ENCODE results near the gene TCF23. TPM values are rescaled to one million over a fixed set of nuclear protein-coding genes. Genes with fewer than 3 reads are reported as not detected.
"Not testable (repeated sequence)": the region's sequence is repeated elsewhere in the genome, so short reads cannot be mapped to it uniquely, and the experiment has no call there.

Gene TCF23
- total RNA-seq, 2 experiments from 2014 or later: not detected

- no peak overlapping the region for H3K27ac Mint-ChIP-seq
- no peak for ATAC-seq (ENCODE audit: poor library complexity)
- intact Hi-C loops (cut with DNase I, micrococcal nuclease): loop anchor here (2.0 kb wide), 2 partner anchors 21 to 109 kb away; no protein-coding TSS in a partner anchor
- no peaks in the 10 kb centered on the region for H3K9me3 ChIP-seq (ENCODE audit: control insufficient read depth in 1 of 2, insufficient read depth in 1 of 2, low read length in 2 of 2)
- H3K4me1 ChIP-seq (ENCODE audit: insufficient read depth, low read length): peaks cover 8% of the 10 kb centered on the region
- no peaks in the 10 kb centered on the region for H3K36me3 Mint-ChIP-seq (ENCODE audit: low read depth)
- no peaks in the 10 kb centered on the region for H3K36me3 ChIP-seq (ENCODE audit: insufficient read depth, low read length)
- H3K9me3 Mint-ChIP-seq: no peaks in the 10 kb centered on the region
- H3K27me3 ChIP-seq (ENCODE audit: control insufficient read depth in 1 of 2, insufficient read depth in 2 of 2, low read length in 2 of 2): peaks cover 3 to 5% of the 10 kb centered on the region in 2 experiments
- no peak for DNase-seq
- no peak overlapping the region for H3K27ac ChIP-seq (ENCODE audit: low read depth in 1 of 2, low read length in 2 of 2)
- POLR2A ChIA-PET: no interaction called here
- no peak overlapping the region for H3K4me3 ChIP-seq (ENCODE audit: low read length)
- peaks cover 23% of the 10 kb centered on the region for H3K27me3 Mint-ChIP-seq
- CTCF ChIA-PET: interaction anchor here (0.7 to 0.8 kb wide), 2 partner anchors 70 to 211 kb away, joined by 3 read pairs; no protein-coding TSS in a partner anchor
- TF ChIP-seq CTCF (IDR thresholded peaks at IDR 0.05): no peak
- no peak overlapping the region for H3K4me3 Mint-ChIP-seq
- H3K4me1 Mint-ChIP-seq (ENCODE audit: low read depth): peaks cover 4% of the 10 kb centered on the region
Observed at GRCh38 chr2:27171351-27171848, 22.6 kb downstream of the TCF23 start.

- POLR2A ChIA-PET: no interaction called here
Observed at GRCh38 chr2:27174638-27175037, 25.8 kb downstream of the TCF23 start.

GRCh38 chr2:27175330-27175729 is 26.5 kb downstream of the TCF23 start:
- Mint-ChIP-seq H3K4me3 (no peak overlapping the region), H3K4me1 (ENCODE audit: low read depth) (no peaks in the 10 kb centered on the region), H3K9me3 (no peaks in the 10 kb centered on the region), H3K27ac (no peak overlapping the region), H3K36me3 (ENCODE audit: low read depth) (no peaks in the 10 kb centered on the region), H3K27me3 (peaks cover 43% of the 10 kb centered on the region)
- intact Hi-C loops (cut with DNase I, micrococcal nuclease): no loop called here
- H3K4me1 ChIP-seq (ENCODE audit: insufficient read depth, low read length): peaks cover under 1% of the 10 kb centered on the region
- H3K4me3 ChIP-seq (ENCODE audit: low read length): no peak overlapping the region
- no peak overlapping the region for H3K27ac ChIP-seq (ENCODE audit: low read depth in 1 of 2, low read length in 2 of 2)
- H3K27me3 ChIP-seq (ENCODE audit: control insufficient read depth in 1 of 2, insufficient read depth in 2 of 2, low read length in 2 of 2): peaks cover 0 to 5% of the 10 kb centered on the region in 2 experiments
- POLR2A ChIA-PET: no interaction called here
- CTCF ChIA-PET: no interaction called here
- H3K36me3 ChIP-seq (ENCODE audit: insufficient read depth, low read length): no peaks in the 10 kb centered on the region
- DNase-seq (no peak), ATAC-seq (ENCODE audit: poor library complexity) (no peak)
- no peak for TF ChIP-seq CTCF (IDR thresholded peaks at IDR 0.05)
- no peaks in the 10 kb centered on the region for H3K9me3 ChIP-seq (ENCODE audit: control insufficient read depth in 1 of 2, insufficient read depth in 1 of 2, low read length in 2 of 2)

More at GRCh38 chr2:27174638-27175037, 25.8 kb downstream of the TCF23 start:
- CTCF ChIA-PET: no interaction called here
- H3K27me3 Mint-ChIP-seq: peaks cover 45% of the 10 kb centered on the region
- no peaks in the 10 kb centered on the region for H3K36me3 Mint-ChIP-seq (ENCODE audit: low read depth)
- no peak overlapping the region for H3K27ac Mint-ChIP-seq
- Histone ChIP-seq H3K27ac (ENCODE audit: low read depth in 1 of 2, low read length in 2 of 2) (no peak overlapping the region), H3K36me3 (ENCODE audit: insufficient read depth, low read length) (no peaks in the 10 kb centered on the region), H3K27me3 (ENCODE audit: control insufficient read depth in 1 of 2, insufficient read depth in 2 of 2, low read length in 2 of 2) (peaks cover 3 to 7% of the 10 kb centered on the region in 2 experiments), H3K9me3 (ENCODE audit: control insufficient read depth in 1 of 2, insufficient read depth in 1 of 2, low read length in 2 of 2) (no peaks in the 10 kb centered on the region), H3K4me1 (ENCODE audit: insufficient read depth, low read length) (peaks cover 8% of the 10 kb centered on the region), H3K4me3 (ENCODE audit: low read length) (no peak overlapping the region)
- TF ChIP-seq CTCF (IDR thresholded peaks at IDR 0.05): no peak
- H3K4me1 Mint-ChIP-seq (ENCODE audit: low read depth): peaks cover 4% of the 10 kb centered on the region
- H3K9me3 Mint-ChIP-seq: no peaks in the 10 kb centered on the region
- intact Hi-C loops (cut with DNase I, micrococcal nuclease): no loop called here
- H3K4me3 Mint-ChIP-seq: no peak overlapping the region
- DNase-seq: no peak
- ATAC-seq (ENCODE audit: poor library complexity): no peak

- H3K27me3 ChIP-seq (ENCODE audit: control insufficient read depth in 1 of 2, insufficient read depth in 2 of 2, low read length in 2 of 2); H3K4me1 Mint-ChIP-seq (ENCODE audit: low read depth); H3K4me3 Mint-ChIP-seq; H3K9me3 Mint-ChIP-seq; H3K36me3 ChIP-seq (ENCODE audit: insufficient read depth, low read length); CTCF ChIA-PET; intact Hi-C loops (cut with DNase I, micrococcal nuclease); H3K27ac ChIP-seq (ENCODE audit: low read depth in 1 of 2, low read length in 2 of 2); ATAC-seq (ENCODE audit: poor library complexity); H3K36me3 Mint-ChIP-seq (ENCODE audit: low read depth); H3K4me1 ChIP-seq (ENCODE audit: insufficient read depth, low read length); H3K4me3 ChIP-seq (ENCODE audit: low read length); H3K27ac Mint-ChIP-seq; H3K9me3 ChIP-seq (ENCODE audit: control insufficient read depth in 1 of 2, insufficient read depth in 1 of 2, low read length in 2 of 2); DNase-seq; POLR2A ChIA-PET: not testable (repeated sequence)
- peaks cover 42% of the 10 kb centered on the region for H3K27me3 Mint-ChIP-seq
Observed at GRCh38 chr2:27175781-27176180, 27.0 kb downstream of the TCF23 start.
